Left ventricle myocardium inferior (tissue), 1 donor: ENCODE measurements around the gene TMEM63A. TPM values are rescaled to one million over a fixed set of nuclear protein-coding genes. Genes with fewer than 3 reads are reported as not detected.

Experiments used
- DNase-seq: peaks from one replicate; pipeline ENCODE4 v3.0.0-alpha.2; 2020
- H3K27ac ChIP-seq: fragments of 200-600 bp; replicated peaks from 2 replicates; pipeline ENCODE4 v1.8.0; 2021
- H3K27me3 ChIP-seq: fragments of 200-600 bp; 2 replicates; pipeline ENCODE4 v1.8.0; 2021; ENCODE audit warnings: low read depth
- H3K36me3 ChIP-seq: fragments of 200-600 bp; 2 replicates; pipeline ENCODE4 v1.8.0; 2021
- H3K4me1 ChIP-seq: fragments of 200-600 bp; 2 replicates; pipeline ENCODE4 v1.8.0; 2021
- H3K4me3 ChIP-seq: fragments of 200-600 bp; 2 replicates; pipeline ENCODE4 v1.8.0; 2021; ENCODE audit warnings: mild to moderate bottlenecking, moderate library complexity
- H3K9me3 ChIP-seq: fragments of 200-600 bp; replicated peaks from 2 replicates; pipeline ENCODE4 v1.8.0; 2021
- intact Hi-C: fragments of 100-400 bp; cut with micrococcal nuclease; formaldehyde crosslinking; loops from one replicate; pipeline ENCODE4 v1.11.0; 2022
- total RNA-seq: library from RNA; stranded (reverse); fragmentation: NEBNext Ultra II Directional; extraction: Animal tissue kit (Norgen Biotek cat#: 25700); gene quantifications from one replicate; pipeline ENCODE4 v1.2.1, GENCODE V29; 2021
- TF ChIP-seq, protein P1 (sequence below): fragments of 200-600 bp; IDR thresholded peaks from 2 replicates; pipeline ENCODE4 v1.8.0; 2021; ENCODE audit warnings: antibody characterized with exemption, mild to moderate bottlenecking, borderline replicate concordance
- donor health status: DM: no; HTN: yes; CAD: no; lungs with severe emphysema.

Gene TMEM63A
- total RNA-seq, 1 donor from 2014 or later, result 30.4 TPM

DNA sequence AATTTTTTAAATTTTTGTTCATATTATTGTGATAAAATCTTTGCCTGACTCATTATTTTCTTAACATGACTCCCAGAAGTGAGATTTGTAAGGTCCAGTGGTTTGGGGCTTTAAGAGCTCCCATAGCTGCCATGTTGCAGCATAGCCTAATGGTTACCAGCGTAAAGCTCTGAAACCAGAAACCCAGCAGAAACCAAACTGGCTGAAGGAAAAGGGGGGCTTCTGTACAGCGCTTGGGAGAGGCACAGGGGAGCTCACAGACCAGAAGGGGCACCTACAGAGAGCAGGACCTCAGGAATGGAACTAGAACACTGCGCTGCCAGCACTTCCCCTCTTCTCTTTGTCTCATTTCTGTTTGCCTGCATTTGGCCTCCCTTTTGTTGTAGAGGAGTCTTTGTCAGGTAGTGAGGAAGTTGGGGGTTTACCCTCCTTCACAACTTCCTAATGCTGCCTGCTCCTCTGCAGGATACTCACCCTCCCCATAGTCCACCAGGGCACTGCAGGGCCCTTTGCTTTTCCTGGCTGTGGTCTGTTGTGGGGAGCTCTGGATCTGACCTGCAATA, 44.5 kb upstream of the TMEM63A start:
- Histone ChIP-seq H3K36me3 (peaks cover 10% of the 10 kb centered on the region), H3K9me3 (no peaks in the 10 kb centered on the region), H3K4me3 (no peak overlapping the region), H3K27ac (no peak overlapping the region), H3K27me3 (no peaks in the 10 kb centered on the region), H3K4me1 (peaks cover 30% of the 10 kb centered on the region)
- TF ChIP-seq, protein P1, sequence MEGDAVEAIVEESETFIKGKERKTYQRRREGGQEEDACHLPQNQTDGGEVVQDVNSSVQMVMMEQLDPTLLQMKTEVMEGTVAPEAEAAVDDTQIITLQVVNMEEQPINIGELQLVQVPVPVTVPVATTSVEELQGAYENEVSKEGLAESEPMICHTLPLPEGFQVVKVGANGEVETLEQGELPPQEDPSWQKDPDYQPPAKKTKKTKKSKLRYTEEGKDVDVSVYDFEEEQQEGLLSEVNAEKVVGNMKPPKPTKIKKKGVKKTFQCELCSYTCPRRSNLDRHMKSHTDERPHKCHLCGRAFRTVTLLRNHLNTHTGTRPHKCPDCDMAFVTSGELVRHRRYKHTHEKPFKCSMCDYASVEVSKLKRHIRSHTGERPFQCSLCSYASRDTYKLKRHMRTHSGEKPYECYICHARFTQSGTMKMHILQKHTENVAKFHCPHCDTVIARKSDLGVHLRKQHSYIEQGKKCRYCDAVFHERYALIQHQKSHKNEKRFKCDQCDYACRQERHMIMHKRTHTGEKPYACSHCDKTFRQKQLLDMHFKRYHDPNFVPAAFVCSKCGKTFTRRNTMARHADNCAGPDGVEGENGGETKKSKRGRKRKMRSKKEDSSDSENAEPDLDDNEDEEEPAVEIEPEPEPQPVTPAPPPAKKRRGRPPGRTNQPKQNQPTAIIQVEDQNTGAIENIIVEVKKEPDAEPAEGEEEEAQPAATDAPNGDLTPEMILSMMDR, result no peak
- intact Hi-C loops, result no loop called here
- no peak for DNase-seq

DNA sequence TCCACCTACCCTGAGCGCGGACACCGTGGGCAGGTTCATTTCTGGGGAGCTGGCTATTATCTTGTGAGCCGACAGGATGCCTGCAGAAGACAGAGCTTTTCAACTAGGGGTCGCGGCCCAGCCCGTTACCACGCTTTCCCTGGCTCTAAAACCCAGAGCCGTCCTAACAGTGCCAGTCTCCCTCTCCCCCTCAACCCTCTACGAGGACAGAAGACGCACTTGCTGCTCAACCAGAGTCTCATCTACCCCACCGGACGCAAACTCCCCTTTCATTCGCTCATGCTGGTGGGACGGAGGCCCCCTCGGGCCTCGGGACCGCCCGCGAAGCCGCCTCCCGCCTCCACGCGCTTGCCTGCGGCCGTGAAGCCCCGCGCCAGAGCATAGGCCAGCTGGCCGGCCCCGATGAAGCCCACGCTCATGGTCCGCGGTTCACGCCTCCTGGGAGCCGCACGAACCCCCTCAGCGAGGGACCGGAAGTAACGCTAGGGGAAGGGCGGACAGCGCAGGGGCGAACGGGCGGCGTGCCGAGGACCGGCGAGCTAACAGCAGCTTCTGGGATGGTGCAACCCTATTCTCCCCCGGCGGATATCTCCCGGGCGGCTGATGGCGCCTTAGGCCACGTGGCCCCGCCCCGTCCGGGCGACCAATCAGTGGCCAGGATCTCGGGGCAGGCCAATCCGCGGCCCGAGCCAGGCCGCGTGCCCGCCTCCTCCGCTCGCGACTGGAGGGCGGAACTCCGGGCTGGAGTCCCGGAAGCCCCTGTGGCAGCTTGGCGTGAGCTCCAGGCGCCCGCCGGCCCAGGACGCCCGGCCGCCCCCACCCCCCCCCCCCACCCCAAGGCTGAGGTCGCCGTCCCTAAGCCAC, 41.7 kb upstream of the TMEM63A start, which contains the start of gene PYCR2:
TSS of gene PYCR2 (minus strand) at position 559 of the 864 bp plus-strand sequence. CDS start at position 419, 140 bp downstream.
- Histone ChIP-seq H3K27ac (peak within 1 kb of the TSS; percentile 93), H3K4me3 (peak within 1 kb of the TSS; percentile 82), H3K4me1 (peaks cover 48% of the 10 kb centered on the region), H3K27me3 (no peaks in the 10 kb centered on the region), H3K9me3 (no peaks in the 10 kb centered on the region), H3K36me3 (peaks cover 23% of the 10 kb centered on the region)
- intact Hi-C loops, result no loop called here
- peak; percentile 96 for DNase-seq
- TF ChIP-seq, protein P1, result no peak

DNA sequence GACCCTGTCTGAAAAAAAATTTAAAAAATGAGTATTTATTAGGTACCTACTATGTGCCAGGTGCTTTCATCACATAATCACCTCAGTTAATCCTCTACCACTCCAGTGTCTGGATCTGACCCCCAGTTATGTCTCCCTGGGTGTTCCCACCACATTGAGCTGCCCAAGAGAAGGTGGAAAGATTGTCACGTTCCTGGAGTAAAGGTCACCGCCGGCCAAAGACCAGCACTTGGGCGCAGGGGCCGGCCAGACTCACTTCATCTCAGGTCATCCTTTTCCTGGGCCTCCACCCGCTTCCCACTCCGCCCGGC, 41.2 kb upstream of the TMEM63A start:
- Histone ChIP-seq H3K27ac (peak overlapping the region; percentile 93), H3K4me1 (peaks cover 48% of the 10 kb centered on the region), H3K27me3 (no peaks in the 10 kb centered on the region), H3K4me3 (peak overlapping the region; percentile 82), H3K36me3 (peaks cover 26% of the 10 kb centered on the region), H3K9me3 (no peaks in the 10 kb centered on the region)
- no peak for DNase-seq
- TF ChIP-seq, protein P1, result no peak
- intact Hi-C loops, result no loop called here

DNA sequence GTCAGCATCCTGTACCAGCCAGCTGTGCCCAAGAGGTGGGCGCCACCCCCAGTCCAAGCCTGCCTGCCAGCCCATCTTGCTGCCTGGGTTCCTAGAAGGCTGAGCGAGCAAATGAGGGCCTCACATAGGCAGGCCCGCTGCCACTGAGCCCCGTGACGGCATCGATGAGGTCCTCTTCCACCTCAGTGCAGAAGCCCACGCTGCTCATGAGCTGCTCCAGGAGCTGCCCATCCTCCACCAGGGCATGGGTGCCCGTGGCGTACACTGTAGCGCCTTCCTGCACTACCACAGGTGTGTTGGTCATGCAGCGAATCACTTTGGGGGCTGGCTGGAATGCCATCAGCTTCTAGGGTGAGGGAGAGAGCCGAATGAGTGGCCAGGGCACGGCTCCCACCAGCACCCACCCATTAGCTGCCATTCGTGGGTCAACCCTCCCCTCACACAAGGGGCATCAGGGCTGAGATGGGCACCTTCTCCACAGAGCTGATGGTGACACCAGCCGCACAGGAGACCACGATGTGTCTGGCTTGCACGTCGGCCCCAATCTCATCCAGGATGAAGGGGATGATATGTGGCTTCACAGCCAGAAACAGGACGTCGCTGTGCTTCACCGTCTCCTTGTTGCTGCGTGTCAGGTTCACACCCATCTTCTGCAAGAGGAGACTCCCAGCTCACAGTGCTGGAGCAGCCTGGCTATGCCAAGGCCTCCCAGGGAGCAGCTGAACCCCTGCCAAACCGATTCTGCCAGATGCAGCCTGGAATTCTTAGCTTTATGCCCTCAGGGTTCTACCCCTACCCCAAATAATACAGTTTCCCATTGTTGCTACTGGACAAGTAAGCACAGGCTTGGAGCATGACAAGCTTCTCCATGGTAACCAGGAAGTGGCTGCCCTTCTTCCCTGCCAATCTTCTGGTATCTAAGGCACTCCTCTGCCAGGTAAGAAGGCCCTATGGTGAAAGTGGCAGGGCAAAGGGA, 39.8 kb upstream of the TMEM63A start:
- Histone ChIP-seq H3K4me1 (peaks cover 48% of the 10 kb centered on the region), H3K36me3 (peaks cover 26% of the 10 kb centered on the region)

More for the DNA sequence above, 39.8 kb upstream of the TMEM63A start:
- TF ChIP-seq, protein P1, result no peak
- no peaks in the 10 kb centered on the region for H3K27me3 ChIP-seq
- no peak for DNase-seq
- no peaks in the 10 kb centered on the region for H3K9me3 ChIP-seq
- intact Hi-C loops, result no loop called here
- no peak overlapping the region for H3K4me3 ChIP-seq
- H3K27ac ChIP-seq, result no peak overlapping the region
